Measurements from ENCODE around the gene HYLS1.
A peak's percentile ranks its signal among the peaks of the same experiment; 100 is the strongest.
"Not testable (repeated sequence)": the region's sequence is repeated elsewhere in the genome, so short reads cannot be mapped to it uniquely, and the experiment has no call there.

The HYLS1 gene

DNA sequence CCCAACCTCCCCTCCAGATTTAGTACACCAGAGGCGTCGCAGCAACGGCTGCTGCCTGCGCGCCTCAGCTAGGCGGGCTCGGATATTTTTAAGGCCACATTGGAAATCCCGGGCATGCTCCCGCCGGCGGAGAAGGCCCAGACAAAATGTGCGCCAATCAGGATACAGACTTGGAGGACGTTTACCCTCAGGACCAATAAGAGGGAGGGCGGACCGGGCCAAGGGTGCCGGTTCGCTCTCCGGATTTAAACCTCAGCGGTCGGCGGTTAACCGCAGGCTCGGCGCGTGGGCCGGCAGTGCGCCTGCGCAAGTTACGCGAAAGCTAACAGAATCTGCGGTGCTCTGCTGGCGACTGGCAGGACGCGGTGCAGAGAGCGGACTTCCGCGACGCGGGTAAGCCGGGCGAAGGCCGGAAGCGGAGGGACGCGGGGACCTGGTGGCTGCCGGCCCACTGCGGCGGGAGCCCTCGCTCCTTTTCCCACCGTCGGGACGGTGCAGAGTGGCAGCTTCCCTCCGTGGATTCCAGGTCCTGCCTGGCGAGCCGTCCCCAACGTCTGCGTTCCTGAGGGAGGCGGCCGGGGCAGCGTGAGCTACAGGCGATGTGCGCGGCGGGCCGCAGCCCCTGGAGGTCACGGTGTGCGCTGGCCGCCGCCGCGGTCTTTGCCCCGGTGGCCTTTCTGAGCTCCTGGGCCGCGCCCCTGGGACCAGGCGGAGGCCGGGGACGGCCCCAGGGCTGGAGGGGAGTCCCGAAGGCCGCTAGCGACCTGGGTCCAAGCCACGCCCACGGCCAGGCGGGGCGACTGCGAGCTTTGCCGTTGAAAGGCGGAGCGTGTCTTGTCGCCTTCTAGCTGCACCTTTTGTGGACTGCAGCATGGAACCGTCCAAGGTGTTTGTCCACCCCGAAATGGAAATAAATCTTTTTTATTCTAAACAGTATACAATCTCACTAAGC lies at the start of gene HYLS1:
Gene HYLS1, plus strand, starts transcription at position 296 of the 952 bp plus-strand sequence. CDS start 11,701 bp downstream, outside the sequence.
- peak; percentile 98 for DNase-seq

DNA sequence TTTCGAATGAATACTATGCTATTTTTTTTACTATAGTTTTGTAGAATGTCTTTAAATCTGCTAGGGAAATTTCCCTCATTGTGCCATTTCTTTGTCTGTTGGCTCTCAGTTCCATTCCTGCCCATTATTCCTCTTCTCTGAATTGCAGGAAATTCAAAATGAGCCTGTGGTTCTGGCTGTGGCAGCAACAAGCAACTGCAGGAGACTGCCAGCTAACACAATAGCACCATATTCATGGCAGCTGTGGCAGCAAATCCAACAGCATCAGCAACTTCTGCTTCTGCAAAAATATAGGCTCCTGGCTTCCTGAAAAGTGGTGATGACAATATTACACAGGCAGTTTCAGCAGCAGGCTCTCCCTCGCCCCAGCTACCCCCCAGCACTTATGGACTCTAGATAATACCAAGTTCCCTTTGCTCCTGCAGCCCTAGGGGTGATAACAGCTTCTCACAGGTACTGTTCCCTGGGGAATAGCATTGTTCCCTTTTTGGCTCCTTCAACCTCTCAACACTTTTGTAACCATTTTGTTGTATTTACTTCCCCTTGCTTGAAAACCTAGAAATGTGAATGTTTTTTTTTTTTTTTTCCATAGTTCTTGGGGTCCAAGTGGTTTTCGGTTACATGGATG lies 45.0 kb upstream of the HYLS1 start:
- no peak for DNase-seq

GRCh38 chr11:125846188-125846587 lies 41.3 kb upstream of the HYLS1 start:
- DNase-seq: no peak

DNA sequence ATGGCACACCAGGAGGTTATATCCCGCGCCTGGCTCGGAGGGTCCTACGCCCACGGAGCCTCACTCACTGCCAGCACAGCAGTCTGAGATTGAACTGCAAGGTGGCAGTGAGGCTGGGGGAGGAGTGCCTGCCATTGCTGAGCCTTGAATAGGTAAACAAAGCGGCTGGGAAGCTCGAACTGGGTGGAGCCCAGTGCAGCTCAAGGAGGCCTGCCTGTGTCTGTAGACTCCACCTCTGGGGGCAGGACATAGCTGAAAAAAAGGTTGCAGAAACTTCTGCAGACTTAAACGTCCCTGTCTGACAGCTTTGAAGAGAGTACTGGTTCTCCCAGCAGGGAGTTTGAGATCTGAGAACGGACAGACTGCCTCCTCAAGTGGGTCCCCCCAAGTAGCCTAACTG lies 29.8 kb upstream of the HYLS1 start:
- not testable (repeated sequence) for DNase-seq

GRCh38 chr11:125862786-125863185 lies 24.7 kb upstream of the HYLS1 start:
- not testable (repeated sequence) for DNase-seq

DNA sequence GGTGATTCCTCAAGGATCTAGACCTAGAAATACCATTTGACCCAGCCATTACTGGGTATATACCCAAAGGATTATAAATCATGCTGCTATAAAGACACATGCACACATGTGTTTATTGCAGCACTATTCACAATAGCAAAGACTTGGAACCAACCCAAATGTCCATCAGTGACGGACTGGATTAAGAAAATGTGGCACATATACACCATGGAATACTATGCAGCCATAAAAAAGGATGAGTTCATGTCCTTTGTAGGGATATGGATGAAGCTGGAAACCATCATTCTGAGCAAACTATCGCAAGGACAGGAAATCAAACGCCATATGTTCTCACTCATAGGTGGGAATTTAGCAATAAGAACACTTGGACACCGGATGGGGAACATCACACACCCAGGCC lies 22.1 kb upstream of the HYLS1 start:
- not testable (repeated sequence) for DNase-seq

DNA sequence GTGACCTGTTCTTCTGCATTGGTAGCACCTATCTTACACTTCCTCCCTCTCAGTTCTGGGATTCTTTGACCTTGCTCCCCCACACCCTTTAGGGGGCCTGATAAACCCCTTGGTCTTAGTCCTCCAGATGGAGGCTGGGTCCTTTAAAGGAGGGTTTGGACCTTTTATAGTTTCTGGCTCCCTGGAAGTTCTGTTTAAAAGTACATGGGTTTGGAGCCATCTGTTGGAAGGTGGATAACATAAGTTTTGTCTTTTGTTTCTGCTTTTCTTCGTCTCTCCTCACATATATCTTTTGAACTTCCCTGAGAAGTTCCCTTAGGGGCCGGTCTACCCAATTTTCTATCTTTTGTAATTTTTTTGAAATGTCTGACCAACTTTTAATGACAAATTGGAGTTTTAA lies 17.9 kb upstream of the HYLS1 start:
- DNase-seq: no peak

DNA sequence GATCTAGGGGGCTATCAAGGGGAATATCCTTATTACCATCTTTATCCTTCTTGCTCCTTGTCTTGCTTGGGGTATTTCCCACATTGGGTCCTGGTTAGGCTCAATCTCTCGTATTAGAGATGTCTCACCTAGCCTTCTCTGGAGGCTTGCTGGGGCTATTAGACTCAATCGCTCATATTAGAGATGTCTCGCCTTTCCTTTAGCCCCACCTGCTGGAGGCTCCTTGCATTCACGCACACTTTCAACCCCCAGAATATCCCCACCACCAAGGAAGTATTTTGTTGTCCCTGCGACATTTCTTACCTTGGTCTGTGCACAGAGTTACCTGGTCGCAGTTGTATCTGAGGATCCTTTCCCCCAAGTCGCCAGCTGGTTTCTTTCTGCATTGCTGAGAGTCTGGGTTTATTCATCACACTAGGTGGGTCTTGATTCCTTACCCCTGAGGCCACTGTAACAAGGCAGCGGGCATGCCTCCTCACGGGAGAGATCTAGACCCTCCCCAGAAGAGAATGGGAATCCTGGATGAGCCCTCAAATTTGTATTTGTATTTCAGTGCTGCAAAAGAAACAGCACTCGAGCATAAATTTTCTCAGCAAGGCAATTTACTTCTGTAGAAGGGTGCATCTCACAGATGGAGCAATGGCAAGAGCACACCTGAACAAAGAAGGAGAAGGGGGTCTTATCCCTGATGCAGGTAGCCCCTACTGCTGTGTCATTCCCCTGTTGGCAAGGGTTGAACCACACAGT lies 15.9 kb upstream of the HYLS1 start:
- peak; percentile 31 for DNase-seq

GRCh38 chr11:125872138-125872491 lies 15.4 kb upstream of the HYLS1 start:
- DNase-seq: no peak

GRCh38 chr11:125873881-125874555 lies 13.4 kb upstream of the HYLS1 start:
- DNase-seq: no peak

DNA sequence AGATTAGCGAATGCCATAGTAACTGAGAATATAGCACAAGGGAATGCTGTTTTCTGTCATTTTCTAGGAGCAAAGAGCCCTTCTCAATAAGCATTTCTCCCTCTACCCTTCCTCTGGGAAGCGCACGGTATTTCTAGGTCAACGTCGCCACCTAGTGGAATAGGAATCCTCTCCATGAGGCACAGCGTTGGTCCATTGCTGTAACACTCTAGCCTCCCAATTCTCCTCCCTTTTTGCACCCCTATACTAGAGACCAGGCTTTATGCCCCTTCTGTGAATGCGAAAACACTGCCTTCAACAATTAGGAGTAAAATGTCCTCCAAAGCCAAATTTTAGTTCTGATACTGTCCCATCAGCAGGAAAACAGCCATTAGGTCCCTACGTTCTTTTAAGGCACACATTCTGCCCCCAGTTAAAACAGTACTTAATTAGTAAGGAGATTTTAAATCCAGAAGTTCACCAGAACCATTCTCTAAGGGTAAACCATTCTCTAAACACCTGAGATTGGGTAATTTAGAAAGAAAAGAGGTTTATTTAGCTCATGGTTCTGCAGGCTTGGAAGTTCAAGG lies 12.8 kb upstream of the HYLS1 start:
- DNase-seq: peak; percentile 55

- no peak for DNase-seq
Measured at GRCh38 chr11:125881291-125881690, 6.2 kb upstream of the HYLS1 start.

DNA sequence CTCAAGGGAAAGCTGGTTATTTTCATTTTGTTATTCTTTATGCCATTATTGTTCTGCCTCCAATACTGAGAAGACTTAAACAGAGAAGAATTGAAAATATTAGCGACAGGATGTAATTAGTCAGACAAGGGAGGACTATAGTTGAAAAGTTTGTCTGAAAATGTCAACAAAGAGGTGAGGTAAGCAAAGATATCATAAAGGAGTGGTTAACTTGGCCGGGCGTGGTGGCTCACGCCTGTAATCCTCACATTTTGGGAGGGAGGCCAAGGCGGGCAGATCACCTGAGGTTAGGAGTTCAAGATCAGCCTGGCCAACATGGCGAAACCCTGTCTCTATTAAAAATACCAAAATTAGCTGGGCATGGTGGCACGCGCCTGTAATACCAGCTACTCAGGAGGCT lies 4.1 kb upstream of the HYLS1 start:
- no peak for DNase-seq

DNA sequence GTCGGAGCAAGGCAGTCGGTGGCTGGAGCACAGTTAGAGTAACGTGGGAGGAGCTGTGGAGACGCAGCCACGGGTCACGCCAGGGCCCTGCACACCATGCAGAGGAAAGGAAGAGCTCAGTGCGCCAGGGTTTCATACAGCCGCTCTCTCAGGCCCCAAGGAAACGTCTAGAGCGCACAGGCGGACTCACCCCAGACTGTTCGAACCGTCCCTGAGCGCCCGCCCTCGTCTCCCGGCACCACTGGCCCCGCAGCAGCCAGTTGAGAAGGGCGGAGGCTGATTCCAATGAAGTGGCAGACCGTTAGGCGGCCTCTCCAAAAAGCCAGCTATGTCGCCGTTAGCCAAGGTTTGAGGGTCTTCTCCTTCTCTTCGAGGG lies 483 bp upstream of the HYLS1 start:
- peak; percentile 61 for DNase-seq

DNA sequence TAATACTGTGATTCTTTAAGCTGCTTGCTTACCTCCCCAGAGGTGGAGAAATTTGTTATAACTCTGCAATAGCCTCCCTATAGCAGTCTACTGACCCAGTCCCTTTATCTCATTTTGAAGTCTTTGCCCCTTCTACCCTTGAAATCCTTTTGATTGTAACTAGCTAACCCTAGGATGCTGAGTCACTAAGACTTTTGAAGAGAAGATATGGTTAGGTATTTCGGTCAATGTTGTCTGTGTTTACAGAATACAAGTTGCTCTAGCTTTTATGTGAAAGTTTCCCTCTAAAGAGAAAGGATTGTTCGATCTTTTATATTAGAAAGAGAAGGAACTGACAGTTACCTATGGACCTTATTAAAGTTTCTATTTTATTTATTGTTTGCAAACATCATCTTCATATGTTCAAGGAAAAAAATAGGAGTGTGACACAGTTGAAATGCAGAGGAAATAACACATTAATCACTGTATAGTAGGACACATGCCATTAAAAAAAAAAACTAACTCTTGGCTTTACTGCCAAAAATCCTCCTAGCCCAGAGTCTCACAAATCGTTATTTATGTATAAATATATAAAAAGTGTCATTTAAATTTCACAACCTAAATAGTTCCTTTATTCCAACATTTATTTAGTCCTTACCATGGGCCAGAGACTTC lies 3.1 kb downstream of the HYLS1 start:
- DNase-seq: no peak

GRCh38 chr11:125892071-125892470 lies 4.6 kb downstream of the HYLS1 start:
- DNase-seq: no peak

DNA sequence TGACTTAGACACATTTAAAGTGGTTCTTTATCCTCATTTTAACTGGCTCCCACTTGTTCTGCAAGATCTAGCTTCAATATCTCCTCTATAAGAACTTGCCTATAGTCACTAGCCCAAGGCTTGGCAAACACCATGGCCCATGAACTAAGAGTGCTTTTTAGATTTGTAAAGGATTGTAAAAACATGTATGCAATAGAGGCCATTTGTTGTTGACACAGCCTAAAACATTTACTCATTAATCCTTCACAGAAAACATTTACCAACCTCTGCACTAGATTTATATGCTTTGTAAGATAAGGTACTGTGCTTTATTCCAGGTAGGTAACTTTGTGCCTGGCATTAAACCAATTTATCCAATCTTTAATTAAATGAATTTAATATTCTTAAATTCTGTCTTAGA lies 5.5 kb downstream of the HYLS1 start:
- no peak for DNase-seq

- DNase-seq: no peak
Measured at GRCh38 chr11:125901872-125902271, 14.4 kb downstream of the HYLS1 start.

DNA sequence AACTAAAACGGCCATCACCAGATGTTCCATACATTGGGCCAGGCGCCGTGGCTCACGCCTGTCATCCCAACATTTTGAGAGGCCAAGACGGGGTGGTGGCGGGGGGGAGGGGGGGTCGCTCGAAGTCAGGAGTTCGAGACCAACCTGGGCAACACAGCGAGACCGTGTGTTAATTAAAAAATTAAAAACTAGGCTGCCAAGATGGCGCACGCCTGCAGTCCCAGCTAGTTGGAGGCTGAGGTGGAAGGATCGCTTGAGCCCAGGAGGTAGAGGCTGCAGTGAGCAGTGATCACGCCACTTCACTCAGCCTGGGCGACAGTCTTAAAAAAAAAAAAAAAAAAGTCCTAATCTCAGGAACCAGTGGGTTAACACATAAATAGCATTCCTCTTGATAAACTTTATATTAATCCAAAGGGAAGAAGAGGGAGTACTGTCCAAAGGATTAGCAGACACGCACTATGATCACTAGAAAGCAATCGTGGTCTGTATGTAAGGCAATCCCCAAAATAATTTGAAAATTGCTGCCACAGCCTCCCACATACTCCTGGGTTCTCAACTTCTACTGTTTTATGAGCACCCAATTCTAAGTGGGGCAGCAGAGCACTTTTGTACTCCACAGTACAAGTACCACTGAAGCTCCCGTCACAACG lies 14.9 kb downstream of the HYLS1 start:
- no peak for DNase-seq

- peak; percentile 92 for DNase-seq
Measured at GRCh38 chr11:125902927-125903710, 15.7 kb downstream of the HYLS1 start, which contains the start of gene PUS3. TSS of gene PUS3 (minus strand) at chr11:125903206. CDS start at chr11:125896284, 6,922 bp downstream.
